Thyroid gland (tissue), 4 donors: ENCODE measurements around the gene PLEKHA1. TPM values are rescaled to one million over a fixed set of nuclear protein-coding genes. Genes with fewer than 3 reads are reported as not detected.

Experiments
- DNase-seq, 2 donors: peaks; one replicate each; pipeline ENCODE4 v3.0.0-alpha.2; 2019
- H3K27ac ChIP-seq, 3 donors: fragments of 200-600 bp; sonication (generic); 1 replicate in 2 of 3; 2 replicates in 1 of 3; pipeline ENCODE4 v1.5.1; 2016 to 2019; ENCODE audit warnings: mild to moderate bottlenecking in 1 of 3, moderate library complexity in 1 of 3
- H3K27me3 ChIP-seq: fragments of 200-600 bp; sonication (generic); one replicate; pipeline ENCODE4 v1.5.1; 2019
- H3K36me3 ChIP-seq, 2 donors: fragments of 200-600 bp; sonication (generic); one replicate each; pipeline ENCODE4 v1.5.1; 2016 to 2019
- H3K4me1 ChIP-seq, 2 donors: fragments of 200-600 bp; sonication (generic); one replicate each; pipeline ENCODE4 v1.5.1; 2017 to 2019
- H3K4me3 ChIP-seq, 3 donors: fragments of 200-600 bp; sonication (generic); replicated peaks in 1 of 3; 1 replicate in 2 of 3; 2 replicates in 1 of 3; pipeline ENCODE4 v1.5.1; 2016; ENCODE audit warnings: mild to moderate bottlenecking in 1 of 3
- H3K9me3 ChIP-seq: fragments of 200-600 bp; sonication (generic); one replicate; pipeline ENCODE4 v1.5.1; 2017
- CTCF ChIP-seq, 6 experiments: fragments of 200-600 bp in 3 of 6; fragments of 450-650 bp in 3 of 6; sonication (generic) in 3 of 6; IDR thresholded peaks; one replicate each; pipeline ENCODE4 v1.5.1; 2016 to 2019; ENCODE audit warnings: antibody characterized with exemption in 6 of 6, mild to moderate bottlenecking in 2 of 6, inconsistent platforms in 1 of 6, moderate library complexity in 1 of 6
- POLR2A ChIP-seq, 2 donors: fragments of 450-650 bp; IDR thresholded peaks; one replicate each; pipeline ENCODE4 v1.6.1; 2017; ENCODE audit warnings: antibody characterized with exemption in 2 of 2, mild to moderate bottlenecking in 2 of 2, moderate library complexity in 1 of 2
- WGBS, 2 donors: methylation state at CpG; one replicate each; pipeline ENCODE4 v1.1.5; 2017; 5-methylcytosine and 5-hydroxymethylcytosine counted together
- intact Hi-C: fragments of 100-400 bp; cut with DNase I; formaldehyde crosslinking; loops from one replicate; pipeline ENCODE4 v1.15.1; 2023
- total RNA-seq, 4 donors: library from RNA; depleted of rRNA; stranded (reverse); fragments of >200 nt; gene quantifications; one replicate each; pipeline ENCODE4 v1.2.3, GENCODE V29; 2016

The PLEKHA1 gene
- total RNA-seq, 4 donors from 2014 or later: 39.3 to 50.9 (median 45.6) TPM

GRCh38 chr10:122402548-122403131 lies 28.1 kb downstream of the PLEKHA1 start:
- no peak for DNase-seq
- Histone ChIP-seq H3K4me3 (no peak overlapping the region), H3K27ac (no peak overlapping the region), H3K27me3 (no peaks in the 10 kb centered on the region), H3K4me1 (no peaks in the 10 kb centered on the region), H3K36me3 (peaks cover 11 to 12% of the 10 kb centered on the region in 2 donors), H3K9me3 (no peaks in the 10 kb centered on the region)
- intact Hi-C loops: no loop called here
- WGBS, 2 donors: 93 to 96% methylated on average over 5 of the region's 5 CpGs
- no peak for TF ChIP-seq POLR2A (IDR thresholded peaks at IDR 0.05)
- TF ChIP-seq CTCF (IDR thresholded peaks at IDR 0.05): no peak

- 76 to 78% methylated on average over 2 of the region's 2 CpGs for WGBS, 2 donors
- Histone ChIP-seq H3K9me3 (no peaks in the 10 kb centered on the region), H3K27ac (no peak overlapping the region), H3K4me3 (no peak overlapping the region), H3K27me3 (no peaks in the 10 kb centered on the region), H3K36me3 (peaks cover 11 to 12% of the 10 kb centered on the region in 2 donors), H3K4me1 (no peaks in the 10 kb centered on the region)
- no peak for DNase-seq
- intact Hi-C loops: no loop called here
- TF ChIP-seq CTCF (IDR thresholded peaks at IDR 0.05) (no peak), POLR2A (IDR thresholded peaks at IDR 0.05) (no peak)
Observed at GRCh38 chr10:122404576-122404975, 30.1 kb downstream of the PLEKHA1 start.

- H3K27ac ChIP-seq: no peak overlapping the region
- WGBS, 2 donors: 73 to 80% methylated on average over 8 of the region's 8 CpGs
- no peak overlapping the region for H3K4me3 ChIP-seq
- intact Hi-C loops: no loop called here
- no peaks in the 10 kb centered on the region for H3K27me3 ChIP-seq
- no peaks in the 10 kb centered on the region for H3K4me1 ChIP-seq
- no peak for DNase-seq
- TF ChIP-seq POLR2A (IDR thresholded peaks at IDR 0.05) (no peak), CTCF (IDR thresholded peaks at IDR 0.05) (no peak)
- peaks cover 5 to 6% of the 10 kb centered on the region in 2 donors for H3K36me3 ChIP-seq
- H3K9me3 ChIP-seq: no peaks in the 10 kb centered on the region
Observed at GRCh38 chr10:122407375-122408125, 33.0 kb downstream of the PLEKHA1 start.

GRCh38 chr10:122413327-122413726 lies 38.8 kb downstream of the PLEKHA1 start:
- H3K4me1 ChIP-seq: no peaks in the 10 kb centered on the region
- no peak overlapping the region for H3K4me3 ChIP-seq
- DNase-seq: no peak
- TF ChIP-seq POLR2A (IDR thresholded peaks at IDR 0.05) (no peak), CTCF (IDR thresholded peaks at IDR 0.05) (no peak)
- H3K27ac ChIP-seq: no peak overlapping the region
- H3K27me3 ChIP-seq: no peaks in the 10 kb centered on the region
- peaks cover 0 to 6% of the 10 kb centered on the region in 2 donors for H3K36me3 ChIP-seq
- no peaks in the 10 kb centered on the region for H3K9me3 ChIP-seq
- intact Hi-C loops: no loop called here

- intact Hi-C loops: no loop called here
- 93 to 95% methylated on average over 2 of the region's 2 CpGs for WGBS, 2 donors
- Histone ChIP-seq H3K36me3 (peaks cover 0 to 12% of the 10 kb centered on the region in 2 donors), H3K27me3 (no peaks in the 10 kb centered on the region), H3K27ac (no peak overlapping the region), H3K4me3 (no peak overlapping the region), H3K4me1 (no peaks in the 10 kb centered on the region), H3K9me3 (no peaks in the 10 kb centered on the region)
- no peak for DNase-seq
- no peak for TF ChIP-seq POLR2A (IDR thresholded peaks at IDR 0.05)
- TF ChIP-seq CTCF (IDR thresholded peaks at IDR 0.05): no peak
Observed at GRCh38 chr10:122417667-122418066, 43.2 kb downstream of the PLEKHA1 start.
